Dermis blood vessel endothelial cell (primary cell): Measurements from ENCODE around the gene IL19. TPM values are rescaled to one million over a fixed set of nuclear protein-coding genes. Genes with fewer than 3 reads are reported as not detected.
A peak's percentile ranks its signal among the peaks of the same experiment; 100 is the strongest.

Experiments
- DNase-seq: peaks from one replicate; pipeline ENCODE4 v3.0.0; 2010
- total RNA-seq: library from RNA; depleted of rRNA; stranded (reverse); fragments of >200 nt; gene quantifications from 2 replicates; pipeline ENCODE4 v1.2.3, GENCODE V29; 2014

Gene IL19
- total RNA-seq: not detected in 2 replicates

DNA sequence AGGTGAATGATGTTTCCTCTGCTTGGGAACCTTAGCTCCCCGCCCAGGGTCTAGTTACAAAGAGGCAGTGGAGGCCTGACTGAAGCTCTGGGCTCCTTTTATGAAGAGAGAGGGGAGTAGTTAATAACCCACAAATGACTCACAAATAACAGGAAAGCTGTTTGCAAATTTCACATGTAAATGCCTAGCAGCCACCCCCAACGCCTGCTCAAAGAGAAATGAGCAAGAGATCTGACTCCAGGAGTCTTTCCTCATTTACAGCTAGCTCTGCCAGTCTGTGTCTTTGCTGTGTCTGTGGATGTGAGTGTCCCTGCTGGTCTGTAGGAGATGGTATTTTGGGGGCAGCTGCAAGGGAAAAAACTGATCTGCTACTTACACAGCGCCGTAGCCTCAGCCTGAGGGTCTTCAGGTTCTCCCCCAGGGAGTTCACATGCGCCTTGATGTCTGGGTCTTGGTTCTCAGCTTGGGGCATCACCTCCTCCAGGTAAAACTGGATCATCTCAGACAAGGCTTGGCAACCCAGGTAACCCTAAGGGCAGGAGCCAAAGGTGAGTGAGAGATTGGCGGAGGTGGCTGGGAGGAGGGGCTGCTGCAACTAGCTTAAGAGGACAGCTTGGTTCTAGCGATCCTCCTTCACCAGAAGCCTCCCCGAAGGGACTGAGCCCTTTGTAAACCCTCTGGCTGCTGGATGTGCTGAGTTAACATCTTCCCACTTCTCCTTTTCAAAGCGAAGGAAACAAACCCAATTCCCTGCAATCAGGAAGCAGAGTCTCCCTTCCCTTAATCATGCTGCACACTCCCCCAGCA, at the start of gene IL19:
Gene IL19 (plus strand): TSS at position 243 of the 807 bp plus-strand sequence. CDS start 65,890 bp downstream, outside the sequence.
- DNase-seq: no peak

- no peak for DNase-seq
These were observed 49.1 kb upstream of the IL19 start for GRCh38 chr1:206721454-206721853.

DNA sequence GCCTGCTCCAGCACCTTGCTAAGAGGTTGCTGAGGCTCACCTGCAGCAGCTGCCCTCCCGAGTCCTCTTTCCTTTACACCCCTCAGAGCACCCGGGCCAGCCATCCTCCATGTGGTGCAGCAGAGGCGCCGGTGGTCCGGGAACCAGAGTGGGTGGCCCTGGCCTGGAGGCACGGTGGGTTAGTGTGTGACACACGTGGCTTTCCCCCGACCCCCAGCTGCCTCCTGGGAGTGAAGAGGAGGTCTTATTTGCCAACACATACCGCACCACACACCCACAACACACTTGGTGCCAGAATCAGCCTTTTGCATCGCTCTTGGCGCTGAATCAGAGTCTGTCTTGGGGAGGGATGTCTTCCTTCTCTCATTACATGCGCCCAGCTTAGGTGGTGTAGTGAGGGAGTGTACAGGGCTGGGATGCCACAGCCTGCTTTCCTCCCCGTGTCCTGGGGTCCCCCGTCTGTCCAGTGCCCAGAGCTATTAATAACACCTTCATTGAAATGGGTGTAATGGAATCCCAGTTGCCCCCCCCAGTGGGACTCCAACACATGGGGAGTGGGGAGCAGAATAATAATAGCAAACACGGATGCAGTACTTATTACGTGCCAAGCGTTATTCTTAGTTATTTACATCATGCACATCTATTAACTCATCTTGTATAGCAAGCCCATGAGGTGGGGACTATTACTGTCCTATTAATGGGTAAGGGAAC, 47.7 kb upstream of the IL19 start:
- DNase-seq: no peak

GRCh38 chr1:206723462-206723804, 47.1 kb upstream of the IL19 start:
- DNase-seq: no peak

GRCh38 chr1:206723805-206724472, 46.6 kb upstream of the IL19 start:
- DNase-seq: no peak

- peak; percentile 70 for DNase-seq
These were observed 45.2 kb upstream of the IL19 start for GRCh38 chr1:206725109-206725963.

DNA sequence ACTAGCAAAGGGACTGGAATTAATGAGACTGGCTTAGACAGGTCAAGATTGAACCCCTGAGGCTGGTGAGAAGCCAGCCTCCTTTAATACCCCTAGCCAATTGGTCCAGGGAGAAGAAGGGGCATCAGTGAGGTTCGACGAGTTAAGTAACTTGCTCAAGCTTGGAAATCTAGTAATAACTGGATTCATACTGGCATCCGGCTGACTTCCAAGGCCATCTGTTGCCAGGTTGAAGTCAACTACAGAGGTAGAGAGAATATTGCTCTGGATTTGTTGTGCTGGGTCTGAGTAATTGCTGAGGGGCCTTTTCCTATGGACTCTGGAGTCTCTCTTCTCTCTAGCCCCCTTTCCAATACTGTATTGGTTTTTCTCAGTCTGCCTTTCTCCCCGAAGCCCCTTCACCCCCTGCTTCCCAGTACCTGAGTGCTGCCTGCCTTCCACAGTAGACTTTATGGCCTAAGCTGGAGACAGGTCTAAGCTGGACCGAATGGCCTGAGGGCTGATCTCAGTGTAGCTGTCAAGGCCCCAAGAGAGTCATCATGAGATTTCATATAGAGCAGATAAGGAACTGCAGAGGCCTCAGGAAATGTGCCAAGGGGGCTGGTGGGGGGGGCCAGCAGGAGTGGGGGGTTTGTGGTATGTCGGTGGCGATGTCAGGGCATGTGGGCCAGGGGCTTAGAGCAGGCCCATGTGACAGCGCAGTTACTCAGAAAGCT, 42.4 kb upstream of the IL19 start:
- DNase-seq: no peak

DNA sequence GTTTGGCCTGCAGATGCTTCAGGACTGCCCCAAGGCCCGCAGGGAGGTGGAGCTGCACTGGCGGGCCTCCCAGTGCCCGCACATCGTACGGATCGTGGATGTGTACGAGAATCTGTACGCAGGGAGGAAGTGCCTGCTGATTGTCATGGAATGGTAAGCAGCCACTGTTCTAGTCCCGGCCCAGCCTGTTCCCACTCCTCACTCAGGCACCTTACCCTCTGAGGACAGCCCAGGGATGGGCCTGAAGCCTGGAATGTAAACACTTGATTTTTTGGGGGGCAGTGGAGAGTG, 41.9 kb upstream of the IL19 start:
- DNase-seq: no peak

- DNase-seq: no peak
These were observed 41.5 kb upstream of the IL19 start for GRCh38 chr1:206729050-206729449.

GRCh38 chr1:206729507-206729906, 41.1 kb upstream of the IL19 start:
- no peak for DNase-seq

DNA sequence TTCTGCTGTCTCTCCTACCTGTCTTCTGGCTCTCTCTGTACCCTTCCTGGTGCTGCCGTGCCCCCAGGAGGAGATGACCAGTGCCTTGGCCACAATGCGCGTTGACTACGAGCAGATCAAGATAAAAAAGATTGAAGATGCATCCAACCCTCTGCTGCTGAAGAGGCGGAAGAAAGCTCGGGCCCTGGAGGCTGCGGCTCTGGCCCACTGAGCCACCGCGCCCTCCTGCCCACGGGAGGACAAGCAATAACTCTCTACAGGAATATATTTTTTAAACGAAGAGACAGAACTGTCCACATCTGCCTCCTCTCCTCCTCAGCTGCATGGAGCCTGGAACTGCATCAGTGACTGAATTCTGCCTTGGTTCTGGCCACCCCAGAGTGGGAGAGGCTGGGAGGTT, 38.1 kb upstream of the IL19 start:
- no peak for DNase-seq

GRCh38 chr1:206732992-206733391, 37.6 kb upstream of the IL19 start:
- DNase-seq: no peak

DNA sequence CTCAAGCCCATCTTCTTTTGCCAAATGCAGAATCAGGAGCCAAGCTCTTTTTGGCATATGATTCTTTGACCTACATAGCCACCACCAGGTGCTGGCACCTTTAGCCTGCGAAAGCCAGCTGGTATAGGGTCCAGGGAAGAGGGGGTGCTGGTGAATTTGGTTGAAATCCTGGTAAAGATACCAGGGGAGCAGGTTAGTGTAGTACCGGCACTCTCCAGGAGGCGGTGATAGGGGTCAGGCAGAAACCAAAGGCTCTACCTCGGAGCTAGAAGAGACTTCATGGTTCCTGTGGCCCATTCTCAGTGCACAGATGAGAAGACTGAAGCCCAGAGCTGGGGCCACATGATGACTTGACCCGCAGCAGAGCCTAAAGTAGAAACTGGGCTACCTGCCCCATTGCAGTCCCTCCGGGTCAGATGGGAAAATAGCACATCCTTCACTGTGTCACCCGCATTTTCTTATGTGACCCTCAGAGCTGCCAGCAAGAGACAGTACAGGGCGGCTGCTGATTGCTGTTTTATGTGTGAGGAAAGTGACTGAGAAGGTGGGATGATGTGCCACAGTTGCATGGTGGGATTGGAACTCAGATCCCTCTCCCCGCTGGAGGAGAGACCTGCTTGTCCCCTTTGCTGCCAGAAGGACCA, 36.0 kb upstream of the IL19 start:
- DNase-seq: peak; percentile 61

DNA sequence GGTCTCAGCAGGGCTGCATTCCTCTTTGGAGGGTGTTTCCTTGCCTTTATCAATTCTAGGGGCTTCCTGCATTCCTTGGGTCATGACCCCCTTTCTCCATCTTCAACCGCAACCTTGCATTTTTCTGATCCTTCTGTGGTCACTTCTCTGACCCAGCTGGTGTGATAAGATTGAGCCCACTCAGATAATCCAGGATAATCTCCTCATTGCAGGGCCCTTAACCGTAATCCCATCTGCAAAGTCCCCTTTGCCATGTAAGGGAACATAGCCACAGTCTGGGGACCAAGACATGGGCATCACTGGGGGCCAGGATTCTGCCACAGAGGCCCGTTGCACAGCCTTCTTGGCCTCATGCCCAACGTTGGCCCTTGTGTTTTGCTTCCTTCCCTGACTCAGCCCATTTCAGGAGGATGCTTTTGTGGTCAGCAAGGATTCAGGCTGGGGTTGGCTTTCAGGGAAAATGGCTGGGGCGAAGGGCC, 35.0 kb upstream of the IL19 start:
- peak; percentile 40 for DNase-seq

- no peak for DNase-seq
These were observed 33.5 kb upstream of the IL19 start for GRCh38 chr1:206736878-206737728.

- no peak for DNase-seq
These were observed 32.8 kb upstream of the IL19 start for GRCh38 chr1:206737729-206738201.

DNA sequence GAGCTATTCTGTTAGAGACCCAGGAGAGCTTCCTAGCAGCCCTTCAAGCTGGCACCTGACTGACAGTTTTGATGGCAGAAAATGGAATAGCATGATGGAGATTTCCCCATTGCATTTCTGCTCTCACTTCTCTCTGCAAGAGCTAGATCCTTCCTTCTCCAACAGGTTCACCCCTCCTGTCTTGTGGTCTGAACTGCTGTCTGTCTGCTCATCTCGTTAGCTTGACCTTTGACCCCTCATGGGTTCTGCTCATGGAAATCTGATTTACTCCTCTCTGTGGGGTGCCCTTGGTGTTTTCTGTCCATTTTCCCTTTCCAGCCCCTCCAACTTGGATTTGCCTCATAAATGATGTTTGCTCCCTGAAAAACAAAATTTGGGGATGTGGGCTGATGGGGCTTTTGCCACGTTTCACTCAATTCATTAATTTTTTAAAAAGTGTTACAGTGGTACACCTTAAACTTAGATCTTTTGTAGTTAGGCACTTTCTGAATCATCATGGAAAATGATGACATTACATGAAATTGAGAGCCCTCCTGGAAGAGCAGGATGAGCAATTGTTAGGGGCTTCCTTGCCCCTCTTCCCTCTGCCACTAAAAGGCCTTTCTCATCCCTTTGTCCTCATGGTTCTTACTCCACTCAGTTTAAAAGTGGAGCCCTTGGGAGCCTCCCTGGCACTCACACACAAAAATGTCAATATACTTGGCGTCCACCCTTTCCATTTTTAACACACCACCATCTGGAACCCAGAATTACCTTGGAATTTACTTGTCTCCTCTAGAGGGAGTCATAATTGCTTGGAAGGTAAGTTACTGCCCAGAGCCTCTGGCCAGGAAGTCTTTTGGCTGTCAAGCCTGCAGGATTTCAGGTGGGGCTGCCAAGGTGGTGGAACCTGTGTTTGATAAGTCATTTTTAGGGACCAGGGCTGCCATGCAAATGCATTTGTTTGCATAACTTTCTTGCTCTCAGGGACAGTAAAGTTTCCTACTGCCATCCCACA, 31.9 kb upstream of the IL19 start:
- DNase-seq: peak; percentile 20

DNA sequence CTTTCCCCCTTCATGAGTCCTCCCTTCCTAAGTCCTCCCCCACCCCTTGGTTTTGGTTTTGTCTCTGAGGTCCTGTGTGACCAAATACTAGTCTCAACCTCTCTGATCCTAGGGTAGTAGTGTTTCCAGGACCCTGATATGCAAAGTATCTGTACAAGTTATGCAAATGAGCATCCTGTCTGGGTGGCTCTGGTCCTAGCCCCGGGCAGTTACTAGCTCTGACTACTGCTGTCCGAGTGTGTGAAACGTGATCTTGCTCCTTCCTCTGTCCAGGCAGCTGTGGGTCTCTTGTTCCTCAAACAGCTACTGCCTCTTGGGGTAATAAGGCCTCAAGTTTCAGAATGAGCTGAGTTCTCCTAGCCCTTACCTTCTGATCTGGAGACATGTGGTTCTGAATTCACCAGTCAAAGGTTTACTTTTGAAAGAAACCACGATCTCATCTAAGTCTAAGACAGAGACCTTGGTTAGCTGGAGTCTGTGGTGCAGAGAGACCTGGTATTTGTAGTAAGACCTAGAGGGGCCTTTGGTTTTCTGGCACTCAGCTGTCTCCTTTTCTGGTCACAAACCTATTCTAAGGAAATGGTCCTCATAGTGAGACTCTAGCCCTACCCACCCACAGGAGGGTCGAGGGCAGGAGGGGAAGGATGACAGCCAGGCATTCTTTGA, 31.0 kb upstream of the IL19 start:
- DNase-seq: no peak
